GM12878 (cell line): Measurements from ENCODE around the gene DFFA. TPM values are rescaled to one million over a fixed set of nuclear protein-coding genes. Genes with fewer than 3 reads are reported as not detected.

Experiments used
- ATAC-seq: fragments of 200-7000 bp; cut with Tn5 transposase; 3 replicates; pipeline ENCODE4 v1.9.1; 2020; ENCODE audit warnings: mild to moderate bottlenecking, moderate library complexity
- BruUV-seq: library from RNA; stranded (reverse); fragments of 400-500 nt; replicated peaks from 2 replicates; lab custom pipeline; 2021; lab: Mats Ljungman, UMichigan
- CTCF ChIA-PET: fragments of 300-600 bp; sonication (Branson Sonifier 250); formaldehyde crosslinking; extraction: SDS; loops from one replicate; lab custom pipeline; 2021; ENCODE audit warnings: inconsistent platforms; lab: Yijun Ruan, JAX
- POLR2A ChIA-PET: fragments of 350-600 bp; formaldehyde crosslinking; extraction: SDS; loops from one replicate; lab custom pipeline; 2021; ENCODE audit warnings: inconsistent platforms; lab: Charles Lee
- RAD21 ChIA-PET: fragments of 300-600 bp; sonication (Branson Sonifier 250); formaldehyde crosslinking; loops from one replicate; lab custom pipeline; 2023; ENCODE audit warnings: antibody characterized with exemption; ENCODE audit not compliant: unreplicated experiment; lab: Charles Lee
- SMC1A ChIA-PET: fragments of 300-600 bp; sonication (Branson Sonifier 250); formaldehyde crosslinking; loops from one replicate; lab custom pipeline; 2023; ENCODE audit not compliant: unreplicated experiment, uncharacterized antibody; lab: Charles Lee
- DNase-seq: peaks from one replicate; pipeline ENCODE4 v3.0.0-alpha.2; 2011; ENCODE audit warnings: low read depth, low spot score
- FAIRE-seq: peaks from 3 replicates; lab custom pipeline; 2011; peaks lifted over from hg19 to GRCh38; lab: Jason Lieb, UNC
- H2AFZ ChIP-seq: 2 replicates; pipeline ENCODE4 v1.6.0; 2011; ENCODE audit warnings: low read depth, low read length, control low read depth; ENCODE audit not compliant: control insufficient read depth
- H3K27ac ChIP-seq: 2 replicates; pipeline ENCODE4 v1.5.1; 2011; ENCODE audit warnings: control low read depth; ENCODE audit not compliant: control insufficient read depth, insufficient read depth
- H3K27me3 ChIP-seq, 2 experiments: replicated peaks in 1 of 2; 2 replicates each; pipeline versions ENCODE4 v1.6.0 to v1.6.1; 2011; ENCODE audit warnings: low read length in 1 of 2; ENCODE audit not compliant: control insufficient read depth in 2 of 2, insufficient read depth in 2 of 2
- H3K36me3 ChIP-seq, 2 experiments: 2 replicates each; pipeline ENCODE4 v1.5.1; 2011; ENCODE audit warnings: low read length in 1 of 2; ENCODE audit not compliant: control insufficient read depth in 2 of 2, insufficient read depth in 2 of 2
- H3K4me1 ChIP-seq: 2 replicates; pipeline ENCODE4 v1.6.1; 2011; ENCODE audit warnings: mild to moderate bottlenecking, low read length, moderate library complexity, mixed read lengths; ENCODE audit not compliant: control insufficient read depth, insufficient read depth
- H3K4me2 ChIP-seq: 2 replicates; pipeline ENCODE4 v1.6.0; 2011; ENCODE audit warnings: control low read depth; ENCODE audit not compliant: control insufficient read depth, insufficient read depth
- H3K4me3 ChIP-seq: fragments of 200-600 bp; sonication (generic); 2 replicates; pipeline ENCODE4 v1.5.1; 2016
- H3K79me2 ChIP-seq: 2 replicates; pipeline ENCODE4 v1.6.0; 2011; ENCODE audit warnings: low read length; ENCODE audit not compliant: control insufficient read depth, insufficient read depth
- H3K9ac ChIP-seq: 2 replicates; pipeline ENCODE4 v1.8.0; 2011; ENCODE audit warnings: low read length, control low read depth, mixed read lengths; ENCODE audit not compliant: control insufficient read depth, insufficient read depth
- H3K9me3 ChIP-seq: replicated peaks from 3 replicates; pipeline ENCODE4 v1.5.1; 2011; ENCODE audit warnings: mild to moderate bottlenecking, low read length; ENCODE audit not compliant: control insufficient read depth, insufficient read depth
- H4K20me1 ChIP-seq: 2 replicates; pipeline ENCODE4 v1.6.0; 2011; ENCODE audit not compliant: control insufficient read depth, insufficient read depth
- BRCA1 ChIP-seq: IDR thresholded peaks from 2 replicates; pipeline ENCODE4 v1.6.1; 2011; ENCODE audit warnings: low read depth, low read length, improper control_type of control experiment
- ESRRA ChIP-seq: IDR thresholded peaks from 2 replicates; pipeline ENCODE4 v1.6.1; 2012; ENCODE audit warnings: mild to moderate bottlenecking, low read length, improper control_type of control experiment
- FOXM1 ChIP-seq: IDR thresholded peaks from 2 replicates; pipeline ENCODE4 v1.6.1; 2012; ENCODE audit warnings: low read depth, mild to moderate bottlenecking, inconsistent platforms, low read length, moderate library complexity
- LARP7 ChIP-seq: fragments of 450-650 bp; IDR thresholded peaks from 2 replicates; pipeline ENCODE4 v1.6.1; 2017; ENCODE audit warnings: mild to moderate bottlenecking
- MEF2A ChIP-seq: IDR thresholded peaks from 2 replicates; pipeline ENCODE4 v1.6.1; 2011; ENCODE audit warnings: low read depth, mild to moderate bottlenecking, low read length, moderate library complexity; ENCODE audit not compliant: insufficient read depth
- NR2F1 ChIP-seq: fragments of 450-650 bp; conservative IDR thresholded peaks from 2 replicates; pipeline ENCODE4 v1.6.1; 2017; ENCODE audit warnings: mild to moderate bottlenecking
- POLR2A ChIP-seq: IDR thresholded peaks from 2 replicates; pipeline ENCODE4 v1.6.1; 2011; ENCODE audit warnings: low read depth, mild to moderate bottlenecking, low read length
- SMC3 ChIP-seq: IDR thresholded peaks from 2 replicates; pipeline ENCODE4 v1.6.1; 2011; ENCODE audit warnings: low read length, improper control_type of control experiment, borderline replicate concordance
- SRF ChIP-seq, 2 experiments: IDR thresholded peaks; 2 replicates each; pipeline ENCODE4 v1.6.1; 2011; ENCODE audit warnings: low read depth in 2 of 2, low read length in 2 of 2, mild to moderate bottlenecking in 1 of 2, moderate library complexity in 1 of 2
- TCF3 ChIP-seq: IDR thresholded peaks from 2 replicates; pipeline ENCODE4 v1.6.1; 2012; ENCODE audit warnings: low read depth, mild to moderate bottlenecking, low read length, borderline replicate concordance; ENCODE audit not compliant: insufficient read depth
- TCF7 ChIP-seq: IDR thresholded peaks from 2 replicates; pipeline ENCODE4 v1.6.1; 2014; ENCODE audit warnings: antibody characterized with exemption, borderline replicate concordance
- WGBS: methylation state at CpG from one replicate; pipeline ENCODE4 v1.1.6; 2016; ENCODE audit warnings: low lambda C conversion rate; ENCODE audit not compliant: insufficient replicate concordance, insufficient coverage; ENCODE audit errors: missing lambda C conversion rate; 5-methylcytosine and 5-hydroxymethylcytosine counted together
- in situ Hi-C: fragments of 300-500 bp; cut with MboI; formaldehyde crosslinking; loops from 9 replicates; pipeline ENCODE4 v1.14.3; 2018; ENCODE audit warnings: mixed read lengths
- intact Hi-C: fragments of 100-400 bp; cut with micrococcal nuclease; formaldehyde crosslinking; loops from one replicate; pipeline ENCODE4 v1.14.2; 2022; ENCODE audit not compliant: unreplicated experiment
- polyA plus RNA-seq, 11 experiments: library from polyadenylated mRNA; depleted of rRNA in 4 of 11; unstranded in 6 of 11; stranded (reverse) in 5 of 11; fragments of >200 nt; fragmentation: Nextera tagmentation in 4 of 11; fragmentation: Illumina TruSeq in 1 of 11; extraction: Ambion mirVana in 4 of 11; extraction: Trizol in 1 of 11; gene quantifications; 1 replicate in 1 of 11; 2 replicates in 10 of 11; pipeline versions ENCODE4 v1.2.1 to v1.2.3, GENCODE V29; 2011 to 2016; ENCODE audit warnings: inconsistent platforms in 2 of 11, missing spikeins in 2 of 11, low read depth in 1 of 11
- total RNA-seq, 4 experiments: library from RNA; depleted of rRNA in 3 of 4; stranded (reverse); fragments of >200 nt in 3 of 4; fragmentation: Illumina TruSeq in 1 of 4; extraction: Trizol in 1 of 4; gene quantifications; 2 replicates each; pipeline versions ENCODE4 v1.2.1 to v1.2.3, GENCODE V29; 2013 to 2021
- TF ChIP-seq, protein P1 (sequence below): fragments of 150-350 bp; IDR thresholded peaks from 2 replicates; pipeline ENCODE4 v1.6.1; 2016; ENCODE audit warnings: low read depth, low read length
- TF ChIP-seq, protein P2 (sequence below): IDR thresholded peaks from 2 replicates; pipeline ENCODE4 v1.6.1; 2011; ENCODE audit warnings: low read depth, mild to moderate bottlenecking, low read length, moderate library complexity, borderline replicate concordance; ENCODE audit errors: extremely low read depth

Gene DFFA
- total and polyA plus RNA-seq, 10 of the 15 experiments (the other 5 are each of a cell fraction or from before 2014, with no cell fraction given) = 37.4 to 83.8 (median 52.4) TPM

DNA sequence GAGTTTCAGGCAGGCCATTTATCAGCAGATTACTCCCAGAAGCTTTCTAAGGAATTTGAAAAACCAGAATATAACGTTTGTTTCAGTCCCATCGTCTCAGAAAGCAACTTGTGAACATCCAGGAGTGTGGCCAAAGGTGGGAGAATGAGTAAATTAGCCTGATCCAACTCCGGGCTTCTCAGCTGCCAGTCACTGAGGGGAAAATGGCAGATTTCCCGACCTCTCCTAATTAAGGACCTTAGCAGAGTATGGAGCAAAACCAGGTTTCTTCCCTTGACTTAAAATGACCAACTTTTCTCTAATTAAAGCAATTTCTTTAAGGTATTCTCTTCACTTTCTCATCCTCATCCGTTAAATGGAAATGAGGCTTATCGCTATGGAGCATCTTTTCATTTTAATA lies 21.5 kb downstream of the DFFA start (continued):
- TF ChIP-seq SRF (IDR thresholded peaks at IDR 0.05; ENCODE audit: low read depth in 2 of 2, low read length in 2 of 2) (no peak), BRCA1 (no peak), ESRRA (no peak), FOXM1 (no peak), TCF7 (no peak), POLR2A (no peak), NR2F1 (no peak)

DNA sequence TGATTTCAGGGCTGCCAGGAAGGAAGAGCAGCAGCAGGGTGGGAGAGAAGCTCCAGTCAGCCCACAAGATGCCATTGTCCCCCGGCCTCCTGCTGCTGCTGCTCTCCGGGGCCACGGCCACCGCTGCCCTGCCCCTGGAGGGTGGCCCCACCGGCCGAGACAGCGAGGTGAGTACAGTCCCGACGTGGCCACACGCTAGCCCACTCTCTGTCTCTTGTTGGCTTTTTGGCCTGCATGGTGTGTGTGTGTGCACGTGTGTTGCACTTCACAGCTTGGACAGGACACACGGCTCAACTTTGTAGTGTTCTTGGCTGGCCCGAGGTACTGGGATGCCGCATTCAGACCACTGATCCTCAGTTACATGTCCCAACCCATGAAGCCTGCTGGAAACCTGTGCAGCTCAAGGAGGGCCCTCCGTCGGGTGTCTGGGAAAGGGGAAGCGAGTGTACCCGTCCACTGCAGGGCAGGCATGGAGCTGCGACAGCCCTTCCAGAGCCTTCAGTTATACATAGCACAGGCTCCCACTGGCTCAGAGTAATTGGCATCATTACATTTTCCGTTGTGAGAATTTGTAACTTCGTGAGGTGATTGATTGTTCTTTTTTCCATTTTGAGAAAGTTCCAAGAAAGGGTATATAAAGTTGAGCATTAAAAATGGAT lies 22.0 kb downstream of the DFFA start:
- CTCF ChIA-PET = interaction anchor here (1.1 kb wide), 1 partner anchor 44 kb away, joined by 3 read pairs; no protein-coding TSS in a partner anchor
- no peaks in the 10 kb centered on the region for H3K27me3 ChIP-seq
- H3K4me3 ChIP-seq = no peak overlapping the region
- BruUV-seq = no TSS peak
- H3K9ac ChIP-seq = no peak overlapping the region
- no peak overlapping the region for H3K4me2 ChIP-seq
- no peak for TF ChIP-seq LARP7
- TF ChIP-seq, protein P1, sequence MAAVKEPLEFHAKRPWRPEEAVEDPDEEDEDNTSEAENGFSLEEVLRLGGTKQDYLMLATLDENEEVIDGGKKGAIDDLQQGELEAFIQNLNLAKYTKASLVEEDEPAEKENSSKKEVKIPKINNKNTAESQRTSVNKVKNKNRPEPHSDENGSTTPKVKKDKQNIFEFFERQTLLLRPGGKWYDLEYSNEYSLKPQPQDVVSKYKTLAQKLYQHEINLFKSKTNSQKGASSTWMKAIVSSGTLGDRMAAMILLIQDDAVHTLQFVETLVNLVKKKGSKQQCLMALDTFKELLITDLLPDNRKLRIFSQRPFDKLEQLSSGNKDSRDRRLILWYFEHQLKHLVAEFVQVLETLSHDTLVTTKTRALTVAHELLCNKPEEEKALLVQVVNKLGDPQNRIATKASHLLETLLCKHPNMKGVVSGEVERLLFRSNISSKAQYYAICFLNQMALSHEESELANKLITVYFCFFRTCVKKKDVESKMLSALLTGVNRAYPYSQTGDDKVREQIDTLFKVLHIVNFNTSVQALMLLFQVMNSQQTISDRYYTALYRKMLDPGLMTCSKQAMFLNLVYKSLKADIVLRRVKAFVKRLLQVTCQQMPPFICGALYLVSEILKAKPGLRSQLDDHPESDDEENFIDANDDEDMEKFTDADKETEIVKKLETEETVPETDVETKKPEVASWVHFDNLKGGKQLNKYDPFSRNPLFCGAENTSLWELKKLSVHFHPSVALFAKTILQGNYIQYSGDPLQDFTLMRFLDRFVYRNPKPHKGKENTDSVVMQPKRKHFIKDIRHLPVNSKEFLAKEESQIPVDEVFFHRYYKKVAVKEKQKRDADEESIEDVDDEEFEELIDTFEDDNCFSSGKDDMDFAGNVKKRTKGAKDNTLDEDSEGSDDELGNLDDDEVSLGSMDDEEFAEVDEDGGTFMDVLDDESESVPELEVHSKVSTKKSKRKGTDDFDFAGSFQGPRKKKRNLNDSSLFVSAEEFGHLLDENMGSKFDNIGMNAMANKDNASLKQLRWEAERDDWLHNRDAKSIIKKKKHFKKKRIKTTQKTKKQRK = no peak
- TF ChIP-seq, protein P2, sequence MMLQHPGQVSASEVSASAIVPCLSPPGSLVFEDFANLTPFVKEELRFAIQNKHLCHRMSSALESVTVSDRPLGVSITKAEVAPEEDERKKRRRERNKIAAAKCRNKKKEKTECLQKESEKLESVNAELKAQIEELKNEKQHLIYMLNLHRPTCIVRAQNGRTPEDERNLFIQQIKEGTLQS = no peak
- no peak for TF ChIP-seq SMC3
- no peak for TF ChIP-seq MEF2A
- no peak for TF ChIP-seq TCF3
- TF ChIP-seq, all 136 proteins: peak for 0
- DNase-seq (no peak), ATAC-seq (no peak), FAIRE-seq (no peak)
- no peaks in the 10 kb centered on the region for H4K20me1 ChIP-seq
- in situ Hi-C loops = no loop called here
- 91% methylated on average over 21 of the region's 21 CpGs for WGBS
- H3K4me1 ChIP-seq = no peaks in the 10 kb centered on the region
- no peak overlapping the region for H3K27ac ChIP-seq
- ChIA-PET RAD21 (no interaction called here), SMC1A (no interaction called here), POLR2A (interaction anchor here (0.6 kb wide), 1 partner anchor 38 kb away, joined by 3 read pairs; no protein-coding TSS in a partner anchor)
- intact Hi-C loops = no loop called here
- no peaks in the 10 kb centered on the region for H3K36me3 ChIP-seq
- H3K9me3 ChIP-seq = no peaks in the 10 kb centered on the region; the same call in 2 of the 3 replicates
- H3K79me2 ChIP-seq = no peaks in the 10 kb centered on the region
- no peak overlapping the region for H2AFZ ChIP-seq
